Measurements from ENCODE around the gene NDC1. TPM values are rescaled to one million over a fixed set of nuclear protein-coding genes. Genes with fewer than 3 reads are reported as not detected.

The NDC1 gene
- total and polyA plus RNA-seq, 3 donors from 2014 or later = 13.0 to 26.4 (median 22.2) TPM

GRCh38 chr1:53739109-53739681 lies 98.9 kb downstream of the NDC1 start, which contains the start of gene GLIS1:
GLIS1 (minus strand) TSS chr1:53739164; CDS start chr1:53738064, 1,100 bp downstream.
- Histone ChIP-seq H3K4me1 (peaks cover 7% of the 10 kb centered on the region), H3K4me3 (peak within 1 kb of the TSS; percentile 56 to 60), H3K9me3 (no peaks in the 10 kb centered on the region), H3K27ac (no peak within 1 kb of the TSS), H3K27me3 (no peaks in the 10 kb centered on the region), H3K36me3 (ENCODE audit: low read depth, missing control alignments) (no peaks in the 10 kb centered on the region)
- TF ChIP-seq POLR2A (IDR thresholded peaks at IDR 0.05) = no peak
- no peak for TF ChIP-seq CTCF (IDR thresholded peaks at IDR 0.05)
- 1 to 3% methylated on average over 7 to 17 of the region's 73 CpGs for WGBS, 2 donors
- DNase-seq = peak; percentile 86
- intact Hi-C loops (cut with DNase I; ENCODE audit: low total_unique reads) = no loop called here

GRCh38 chr1:53738205-53739108 lies 99.6 kb downstream of the NDC1 start:
- Histone ChIP-seq H3K27me3 (no peaks in the 10 kb centered on the region), H3K27ac (no peak overlapping the region), H3K9me3 (no peaks in the 10 kb centered on the region), H3K36me3 (ENCODE audit: low read depth, missing control alignments) (no peaks in the 10 kb centered on the region), H3K4me3 (peak overlapping the region; percentile 56 to 60), H3K4me1 (peaks cover 7% of the 10 kb centered on the region)
- intact Hi-C loops (cut with DNase I; ENCODE audit: low total_unique reads) = no loop called here
- TF ChIP-seq CTCF (IDR thresholded peaks at IDR 0.05) (no peak), POLR2A (IDR thresholded peaks at IDR 0.05) (no peak)
- peak; percentile 33 for DNase-seq
- whole genome bisulfite sequencing, 2 donors = 0 to 3% methylated on average over 7 to 85 of the region's 101 CpGs

GRCh38 chr1:53737648-53738204 lies 100.4 kb downstream of the NDC1 start:
- Histone ChIP-seq H3K27ac (no peak overlapping the region), H3K27me3 (no peaks in the 10 kb centered on the region), H3K4me3 (peak overlapping the region; percentile 56 to 60), H3K36me3 (ENCODE audit: low read depth, missing control alignments) (no peaks in the 10 kb centered on the region), H3K9me3 (no peaks in the 10 kb centered on the region), H3K4me1 (peaks cover 7% of the 10 kb centered on the region)
- intact Hi-C loops (cut with DNase I; ENCODE audit: low total_unique reads) = no loop called here
- TF ChIP-seq CTCF (IDR thresholded peaks at IDR 0.05) = no peak
- no peak for TF ChIP-seq POLR2A (IDR thresholded peaks at IDR 0.05)
- WGBS, 2 donors = 16 to 23% methylated on average over 26 to 31 of the region's 58 CpGs
- no peak for DNase-seq

GRCh38 chr1:53736290-53736689 lies 101.8 kb downstream of the NDC1 start:
- DNase-seq = no peak
- TF ChIP-seq POLR2A (IDR thresholded peaks at IDR 0.05) = no peak
- no peak for TF ChIP-seq CTCF (IDR thresholded peaks at IDR 0.05)
- Histone ChIP-seq H3K27me3 (no peaks in the 10 kb centered on the region), H3K4me3 (no peak overlapping the region), H3K9me3 (no peaks in the 10 kb centered on the region), H3K4me1 (peaks cover 7% of the 10 kb centered on the region), H3K36me3 (ENCODE audit: low read depth, missing control alignments) (no peaks in the 10 kb centered on the region), H3K27ac (no peak overlapping the region)
- intact Hi-C loops (cut with DNase I; ENCODE audit: low total_unique reads) = no loop called here
- WGBS, 2 donors = 61 to 74% methylated on average over 11 of the region's 11 CpGs

All from testis (tissue), 3 donors.